BJ (cell line): ENCODE measurements around the gene ETV6. TPM values are rescaled to one million over a fixed set of nuclear protein-coding genes. Genes with fewer than 3 reads are reported as not detected.

ENCODE experiments used
- CTCF ChIA-PET: fragments of 350-600 bp; formaldehyde crosslinking; extraction: SDS; loops from one replicate; lab custom pipeline; 2021; ENCODE audit warnings: antibody characterized with exemption, inconsistent platforms; lab: Yijun Ruan, JAX
- POLR2A ChIA-PET: fragments of 300-600 bp; sonication (Branson Sonifier 250); formaldehyde crosslinking; extraction: SDS; loops from one replicate; lab custom pipeline; 2021; ENCODE audit warnings: antibody characterized with exemption; lab: Charles Lee
- DNase-seq: peaks from one replicate; pipeline ENCODE4 v3.0.0-alpha.2; 2011; ENCODE audit warnings: low read depth
- H3K27me3 ChIP-seq: 2 replicates; pipeline ENCODE4 v1.6.0; 2011; ENCODE audit warnings: low read length; ENCODE audit not compliant: control insufficient read depth, insufficient read depth
- H3K36me3 ChIP-seq: 2 replicates; pipeline ENCODE4 v1.5.1; 2011; ENCODE audit warnings: low read length; ENCODE audit not compliant: control insufficient read depth, insufficient read depth
- H3K4me3 ChIP-seq: 2 replicates; pipeline ENCODE4 v1.5.1; 2011; ENCODE audit warnings: low read depth, mild to moderate bottlenecking, control low read depth, low read length
- polyA plus RNA-seq: library from polyadenylated mRNA; depleted of rRNA; stranded (reverse); fragments of >200 nt; gene quantifications from 2 replicates; pipeline ENCODE4 v1.2.3, GENCODE V29; 2011
- TF ChIP-seq, protein P1 (sequence below): IDR thresholded peaks from 2 replicates; pipeline ENCODE4 v1.5.1; 2011; ENCODE audit warnings: low read depth, mild to moderate bottlenecking, control low read depth, inconsistent platforms, low read length, moderate library complexity; ENCODE audit not compliant: insufficient read depth

The ETV6 gene
- polyA plus RNA-seq, 1 experiment, result 10.7 TPM

DNA sequence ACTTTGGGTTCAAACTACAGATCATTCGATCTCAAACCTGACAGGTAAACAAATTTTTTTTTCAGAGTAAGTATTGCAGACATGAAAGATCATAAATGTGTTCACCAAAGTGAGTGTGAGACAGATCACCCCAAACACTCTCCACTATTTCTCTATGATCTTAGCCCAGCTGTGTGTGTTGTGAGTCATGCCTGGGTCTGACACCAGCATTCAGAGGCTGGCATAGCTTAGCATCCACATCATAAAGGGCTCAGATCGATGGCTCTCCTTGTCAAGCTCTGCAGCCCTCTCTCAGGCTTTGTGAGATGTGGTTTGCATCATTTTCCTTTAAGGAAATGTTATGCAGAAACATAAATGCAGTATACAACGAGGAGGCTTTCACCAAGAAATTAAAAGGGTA, 164.9 kb downstream of the ETV6 start:
- Histone ChIP-seq H3K36me3 (no peaks in the 10 kb centered on the region), H3K27me3 (no peaks in the 10 kb centered on the region), H3K4me3 (no peak overlapping the region)
- ChIA-PET POLR2A (interaction anchor here (0.5 kb wide), 1 partner anchor 56 kb away, joined by 3 read pairs; no protein-coding TSS in a partner anchor), CTCF (interaction anchor here (1.5 kb wide), 1 partner anchor 217 kb away, joined by 3 read pairs; no protein-coding TSS in a partner anchor)
- no peak for DNase-seq
- TF ChIP-seq, protein P1, sequence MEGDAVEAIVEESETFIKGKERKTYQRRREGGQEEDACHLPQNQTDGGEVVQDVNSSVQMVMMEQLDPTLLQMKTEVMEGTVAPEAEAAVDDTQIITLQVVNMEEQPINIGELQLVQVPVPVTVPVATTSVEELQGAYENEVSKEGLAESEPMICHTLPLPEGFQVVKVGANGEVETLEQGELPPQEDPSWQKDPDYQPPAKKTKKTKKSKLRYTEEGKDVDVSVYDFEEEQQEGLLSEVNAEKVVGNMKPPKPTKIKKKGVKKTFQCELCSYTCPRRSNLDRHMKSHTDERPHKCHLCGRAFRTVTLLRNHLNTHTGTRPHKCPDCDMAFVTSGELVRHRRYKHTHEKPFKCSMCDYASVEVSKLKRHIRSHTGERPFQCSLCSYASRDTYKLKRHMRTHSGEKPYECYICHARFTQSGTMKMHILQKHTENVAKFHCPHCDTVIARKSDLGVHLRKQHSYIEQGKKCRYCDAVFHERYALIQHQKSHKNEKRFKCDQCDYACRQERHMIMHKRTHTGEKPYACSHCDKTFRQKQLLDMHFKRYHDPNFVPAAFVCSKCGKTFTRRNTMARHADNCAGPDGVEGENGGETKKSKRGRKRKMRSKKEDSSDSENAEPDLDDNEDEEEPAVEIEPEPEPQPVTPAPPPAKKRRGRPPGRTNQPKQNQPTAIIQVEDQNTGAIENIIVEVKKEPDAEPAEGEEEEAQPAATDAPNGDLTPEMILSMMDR, result no peak

- Histone ChIP-seq H3K36me3 (no peaks in the 10 kb centered on the region; the same call in 1 of the 2 replicates), H3K4me3 (no peak overlapping the region), H3K27me3 (no peaks in the 10 kb centered on the region)
- DNase-seq, result no peak
- ChIA-PET CTCF (interaction anchor here (0.6 kb wide), 1 partner anchor 7 kb away, joined by 3 read pairs; no protein-coding TSS in a partner anchor), POLR2A (no interaction called here)
- TF ChIP-seq, protein P1, result no peak
Measured at GRCh38 chr12:11815397-11815796, 165.9 kb downstream of the ETV6 start.

DNA sequence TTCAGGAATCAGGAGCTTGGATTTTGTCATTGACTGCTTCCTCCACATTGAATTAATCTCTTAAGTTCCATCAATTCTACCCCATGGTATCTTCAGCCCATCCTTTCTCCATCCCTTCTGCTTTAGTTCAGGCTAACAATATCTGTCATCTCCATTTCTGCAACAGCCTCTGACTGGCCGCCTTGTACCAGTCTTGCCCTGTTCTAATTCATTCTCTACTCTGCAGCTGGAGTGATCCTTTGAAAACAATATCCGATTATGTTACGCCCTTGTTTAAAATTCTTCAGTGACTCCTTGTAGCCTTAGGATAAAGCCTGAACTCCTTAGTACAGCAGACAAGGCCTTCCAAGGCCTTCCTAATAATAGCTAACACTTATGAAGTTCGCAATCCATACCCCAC, 170.2 kb downstream of the ETV6 start:
- Histone ChIP-seq H3K36me3 (no peaks in the 10 kb centered on the region; the same call in 1 of the 2 replicates), H3K4me3 (no peak overlapping the region), H3K27me3 (no peaks in the 10 kb centered on the region)
- ChIA-PET POLR2A (no interaction called here), CTCF (no interaction called here)
- DNase-seq, result no peak
- TF ChIP-seq, protein P1, result no peak

GRCh38 chr12:11820476-11820875, 171.0 kb downstream of the ETV6 start:
- TF ChIP-seq, protein P1, result no peak
- H3K27me3 ChIP-seq, result no peaks in the 10 kb centered on the region
- CTCF ChIA-PET, result interaction anchor here (0.7 kb wide), 1 partner anchor 72 kb away, joined by 4 read pairs; no protein-coding TSS in a partner anchor
- DNase-seq, result no peak
- POLR2A ChIA-PET, result no interaction called here
- H3K36me3 ChIP-seq, result no peaks in the 10 kb centered on the region; the same call in 1 of the 2 replicates
- no peak overlapping the region for H3K4me3 ChIP-seq

- Histone ChIP-seq H3K27me3 (no peaks in the 10 kb centered on the region), H3K36me3 (peaks cover under 1% of the 10 kb centered on the region; the same call in 1 of the 2 replicates), H3K4me3 (no peak overlapping the region)
- TF ChIP-seq, protein P1, result no peak
- CTCF ChIA-PET, result interaction anchor here (0.7 kb wide), 1 partner anchor 11 kb away, joined by 3 read pairs; no protein-coding TSS in a partner anchor
- DNase-seq, result no peak
- POLR2A ChIA-PET, result no interaction called here
Measured at GRCh38 chr12:11821386-11822080, 172.1 kb downstream of the ETV6 start.
